CD4-positive, alpha-beta T cell treated with Interleukin-6 for 4 hours (primary cell): ENCODE measurements around the gene CHI3L2.
"Not testable (repeated sequence)": the region's sequence is repeated elsewhere in the genome, so short reads cannot be mapped to it uniquely, and the experiment has no call there.

Source experiments
- DNase-seq: peaks from one replicate; pipeline ENCODE4 v3.0.0-alpha.2; 2020; ENCODE audit warnings: mixed read lengths

The CHI3L2 gene

GRCh38 chr1:111202707-111203623 is 24.5 kb upstream of the CHI3L2 start:
- DNase-seq = no peak

- DNase-seq = peak; percentile 91
Observed at GRCh38 chr1:111203681-111204200, 23.8 kb upstream of the CHI3L2 start.

GRCh38 chr1:111204201-111204982 is 23.1 kb upstream of the CHI3L2 start:
- peak; percentile 83 for DNase-seq

GRCh38 chr1:111204983-111205713 is 22.4 kb upstream of the CHI3L2 start:
- no peak for DNase-seq

- no peak for DNase-seq
Observed at GRCh38 chr1:111205714-111206050, 21.8 kb upstream of the CHI3L2 start.

- no peak for DNase-seq
Observed at GRCh38 chr1:111208921-111209320, 18.6 kb upstream of the CHI3L2 start.

- DNase-seq = no peak
Observed at GRCh38 chr1:111209622-111210021, 17.9 kb upstream of the CHI3L2 start.

GRCh38 chr1:111211921-111212320 is 15.6 kb upstream of the CHI3L2 start:
- no peak for DNase-seq

- no peak for DNase-seq
Observed at GRCh38 chr1:111212634-111213335, 14.7 kb upstream of the CHI3L2 start.

- DNase-seq = peak; percentile 68
Observed at GRCh38 chr1:111213412-111213811, 14.1 kb upstream of the CHI3L2 start.

- peak; percentile 13 for DNase-seq
Observed at GRCh38 chr1:111214074-111214801, 13.3 kb upstream of the CHI3L2 start.

- peak; percentile 56 for DNase-seq
Observed at GRCh38 chr1:111214884-111215283, 12.6 kb upstream of the CHI3L2 start.

- DNase-seq = not testable (repeated sequence)
Observed at GRCh38 chr1:111215285-111215684, 12.2 kb upstream of the CHI3L2 start.

- DNase-seq = peak; percentile 7
Observed at GRCh38 chr1:111216751-111217150, 10.8 kb upstream of the CHI3L2 start.

GRCh38 chr1:111217183-111217910 is 10.2 kb upstream of the CHI3L2 start:
- DNase-seq = no peak

GRCh38 chr1:111218701-111219556 is 8.6 kb upstream of the CHI3L2 start:
- peak; percentile 43 for DNase-seq

- DNase-seq = peak; percentile 55
Observed at GRCh38 chr1:111219557-111220286, 7.8 kb upstream of the CHI3L2 start.

GRCh38 chr1:111220302-111220890 is 7.1 kb upstream of the CHI3L2 start:
- no peak for DNase-seq

- no peak for DNase-seq
Observed at GRCh38 chr1:111221276-111221632, 6.3 kb upstream of the CHI3L2 start.
